Kidney epithelial cell (primary cell): ENCODE data around the gene LMF1. TPM values are rescaled to one million over a fixed set of nuclear protein-coding genes. Genes with fewer than 3 reads are reported as not detected.

Experiments used
- DNase-seq: peaks from one replicate; pipeline ENCODE4 v3.0.0-alpha.2; 2010; ENCODE audit warnings: low read depth
- H3K27me3 ChIP-seq: 2 replicates; pipeline ENCODE4 v1.6.0; 2011; ENCODE audit warnings: low read length; ENCODE audit not compliant: control insufficient read depth, insufficient read depth
- H3K36me3 ChIP-seq: 2 replicates; pipeline ENCODE4 v1.5.1; 2011; ENCODE audit warnings: low read length; ENCODE audit not compliant: control insufficient read depth, insufficient read depth
- H3K4me3 ChIP-seq: 2 replicates; pipeline ENCODE4 v1.5.1; 2011; ENCODE audit warnings: low read depth, mild to moderate bottlenecking, control low read depth, low read length
- total RNA-seq: library from RNA; depleted of rRNA; stranded (reverse); fragments of >200 nt; gene quantifications from 2 replicates; pipeline ENCODE4 v1.2.3, GENCODE V29; 2015
- TF ChIP-seq, protein P1 (sequence below): IDR thresholded peaks from 2 replicates; pipeline ENCODE4 v1.5.1; 2011; ENCODE audit warnings: mild to moderate bottlenecking, moderate library complexity, low read length, control low read depth, inconsistent platforms; ENCODE audit not compliant: insufficient read depth, poor library complexity, severe bottlenecking

The LMF1 gene
- total RNA-seq, 1 donor from 2014 or later = 26.3 TPM

DNA sequence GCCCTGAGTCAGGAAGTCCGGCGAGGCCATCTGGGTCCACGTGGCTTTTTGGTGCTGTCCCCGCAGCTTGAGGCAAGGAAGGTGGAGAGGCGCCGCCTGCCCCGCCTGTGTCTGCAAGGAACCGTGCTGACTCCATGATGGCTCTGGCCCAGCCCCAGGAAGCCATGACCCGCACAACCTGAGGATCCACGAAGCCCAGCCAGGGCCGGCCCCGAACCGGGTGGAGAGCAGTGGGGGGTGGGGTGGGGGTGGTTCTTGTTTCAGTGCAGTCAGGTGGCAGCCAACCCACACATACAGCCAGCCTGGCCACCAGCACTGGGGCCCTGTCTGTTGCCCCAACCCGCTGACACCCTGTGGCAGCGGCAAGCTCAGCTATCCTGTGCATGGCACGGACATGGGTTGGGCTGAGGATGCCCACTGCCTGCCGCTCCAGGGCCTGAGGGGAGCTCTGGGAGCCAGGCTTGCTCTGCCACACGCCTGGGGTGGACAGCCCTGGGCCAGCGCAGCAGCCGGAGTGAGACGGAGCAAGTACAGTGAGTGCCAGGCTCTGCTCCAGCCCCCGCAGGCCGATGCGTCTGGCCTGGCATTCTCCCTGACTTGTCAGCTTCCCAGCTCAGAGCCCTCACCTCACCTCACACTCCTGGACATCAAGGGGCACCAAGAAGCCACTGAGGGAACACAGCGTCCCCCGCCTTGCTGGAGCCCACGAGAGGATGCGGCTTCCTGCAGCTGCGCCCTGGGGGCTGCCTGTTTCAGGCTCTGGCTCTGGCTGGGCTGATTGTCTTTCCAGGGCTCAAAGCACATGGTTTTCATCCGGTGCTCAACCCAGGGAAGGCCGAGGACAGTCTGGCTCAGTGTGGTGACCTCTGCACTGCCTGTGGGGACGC lies 68.8 kb downstream of the LMF1 start:
- TF ChIP-seq, protein P1, sequence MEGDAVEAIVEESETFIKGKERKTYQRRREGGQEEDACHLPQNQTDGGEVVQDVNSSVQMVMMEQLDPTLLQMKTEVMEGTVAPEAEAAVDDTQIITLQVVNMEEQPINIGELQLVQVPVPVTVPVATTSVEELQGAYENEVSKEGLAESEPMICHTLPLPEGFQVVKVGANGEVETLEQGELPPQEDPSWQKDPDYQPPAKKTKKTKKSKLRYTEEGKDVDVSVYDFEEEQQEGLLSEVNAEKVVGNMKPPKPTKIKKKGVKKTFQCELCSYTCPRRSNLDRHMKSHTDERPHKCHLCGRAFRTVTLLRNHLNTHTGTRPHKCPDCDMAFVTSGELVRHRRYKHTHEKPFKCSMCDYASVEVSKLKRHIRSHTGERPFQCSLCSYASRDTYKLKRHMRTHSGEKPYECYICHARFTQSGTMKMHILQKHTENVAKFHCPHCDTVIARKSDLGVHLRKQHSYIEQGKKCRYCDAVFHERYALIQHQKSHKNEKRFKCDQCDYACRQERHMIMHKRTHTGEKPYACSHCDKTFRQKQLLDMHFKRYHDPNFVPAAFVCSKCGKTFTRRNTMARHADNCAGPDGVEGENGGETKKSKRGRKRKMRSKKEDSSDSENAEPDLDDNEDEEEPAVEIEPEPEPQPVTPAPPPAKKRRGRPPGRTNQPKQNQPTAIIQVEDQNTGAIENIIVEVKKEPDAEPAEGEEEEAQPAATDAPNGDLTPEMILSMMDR = no peak
- Histone ChIP-seq H3K36me3 (no peaks in the 10 kb centered on the region), H3K27me3 (no peaks in the 10 kb centered on the region), H3K4me3 (no peak overlapping the region)
- no peak for DNase-seq

DNA sequence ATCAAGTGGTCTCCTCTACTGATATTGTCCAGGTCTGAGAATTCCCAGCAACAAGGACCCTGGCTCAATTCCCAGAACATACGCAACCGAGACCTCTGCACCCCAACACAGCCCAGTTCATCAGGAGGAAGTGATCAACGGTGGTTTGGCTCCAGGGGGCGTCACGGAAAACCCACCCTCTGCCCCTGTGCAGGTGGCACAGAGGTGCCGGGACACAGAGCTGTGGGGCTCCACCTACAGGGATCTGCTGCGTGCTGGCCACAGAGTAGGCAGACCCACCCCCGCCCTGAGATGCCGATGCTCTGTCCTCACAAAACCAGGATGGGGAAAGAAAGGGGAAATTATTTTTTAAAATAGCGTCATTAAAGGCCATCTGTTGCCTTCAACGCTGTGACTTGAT lies 69.6 kb downstream of the LMF1 start:
- DNase-seq = no peak
- TF ChIP-seq, protein P1 = no peak
- Histone ChIP-seq H3K36me3 (no peaks in the 10 kb centered on the region), H3K27me3 (no peaks in the 10 kb centered on the region), H3K4me3 (no peak overlapping the region)

DNA sequence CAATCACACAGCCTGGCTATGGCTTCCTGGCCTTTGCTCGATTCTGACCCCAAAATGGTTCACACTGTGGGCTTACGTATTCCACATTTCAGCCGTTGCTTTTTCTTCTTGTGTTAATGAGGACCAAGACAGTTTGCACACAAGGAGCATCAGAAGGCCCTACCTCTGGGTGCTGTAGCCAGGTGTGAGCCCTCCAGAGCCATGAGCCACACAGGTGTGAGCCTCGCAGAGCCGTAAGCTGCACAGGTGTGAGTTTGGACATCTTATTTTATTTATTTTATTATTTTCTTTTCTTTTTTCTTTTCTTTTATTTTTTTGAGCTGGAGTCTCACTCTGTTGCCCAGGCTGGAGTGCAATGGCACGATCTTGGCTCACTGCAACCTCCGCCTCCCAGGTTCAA lies 70.6 kb downstream of the LMF1 start:
- no peak for DNase-seq
- Histone ChIP-seq H3K4me3 (no peak overlapping the region), H3K36me3 (no peaks in the 10 kb centered on the region), H3K27me3 (no peaks in the 10 kb centered on the region)
- TF ChIP-seq, protein P1 = no peak

DNA sequence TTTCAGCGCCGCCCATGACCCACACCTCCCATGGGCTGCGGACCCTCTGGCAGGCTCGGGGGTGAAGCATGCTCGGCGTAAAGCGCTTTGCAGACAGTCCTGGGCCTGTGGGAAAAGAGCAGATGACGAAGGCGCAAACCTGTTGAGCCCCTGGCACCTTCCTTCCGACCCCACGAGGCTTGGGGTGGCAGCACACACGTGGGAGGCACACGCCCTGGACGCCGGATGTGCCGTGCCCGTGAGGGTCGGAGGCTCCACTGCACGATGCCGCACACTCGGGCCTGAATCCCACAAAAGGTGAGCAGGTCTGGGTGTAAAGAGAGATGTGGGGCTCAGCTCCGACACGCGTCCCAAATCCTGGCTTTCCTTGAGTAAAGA lies 71.1 kb downstream of the LMF1 start:
- no peak for DNase-seq
- Histone ChIP-seq H3K27me3 (no peaks in the 10 kb centered on the region), H3K36me3 (no peaks in the 10 kb centered on the region), H3K4me3 (no peak overlapping the region)
- TF ChIP-seq, protein P1 = no peak

DNA sequence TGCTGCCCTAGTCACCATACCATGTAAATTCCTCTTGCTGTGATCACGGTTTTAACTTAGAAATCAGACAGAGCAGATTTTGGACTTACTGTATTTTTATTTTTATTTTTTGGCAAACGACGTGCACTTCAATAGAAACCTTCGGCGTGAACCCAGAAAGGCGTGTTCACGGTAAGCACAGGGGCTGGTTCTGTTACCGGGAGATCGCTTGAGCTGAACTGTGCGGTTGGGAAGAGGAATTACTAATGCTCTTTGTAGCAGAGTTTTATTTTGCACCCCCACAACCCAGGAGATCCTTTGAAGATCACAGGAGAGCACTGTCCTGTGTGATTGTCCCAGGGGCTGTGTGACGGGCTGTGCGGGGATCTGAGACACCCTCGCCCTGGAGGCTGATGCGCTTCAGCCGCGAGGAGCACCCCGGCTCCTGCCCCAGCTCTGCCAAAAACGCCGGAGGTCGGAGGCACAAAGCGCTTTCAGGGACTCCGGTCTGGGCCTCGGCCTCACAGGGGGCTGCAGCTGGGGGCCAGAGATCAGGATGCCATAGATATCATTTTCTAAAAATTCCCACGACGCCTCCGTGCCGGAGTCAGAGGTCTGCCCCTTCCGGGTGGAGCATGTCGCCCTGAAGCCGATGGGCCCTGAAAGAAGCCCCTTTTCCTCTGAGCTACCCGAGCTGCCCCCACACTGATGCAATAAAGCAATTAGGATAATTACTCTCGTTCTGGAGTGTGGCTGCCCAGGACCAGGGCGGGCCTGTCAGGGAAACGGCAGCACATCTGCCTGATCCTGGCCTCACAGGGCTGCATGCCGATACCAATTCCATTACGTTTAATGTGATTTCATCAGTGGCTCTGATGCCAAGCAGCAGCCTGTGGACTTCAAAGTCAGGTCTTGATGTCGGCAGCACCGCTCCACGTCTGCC lies 71.8 kb downstream of the LMF1 start:
- TF ChIP-seq, protein P1 = no peak
- DNase-seq = no peak
- Histone ChIP-seq H3K27me3 (no peaks in the 10 kb centered on the region), H3K4me3 (no peak overlapping the region), H3K36me3 (no peaks in the 10 kb centered on the region)
